Ovary (tissue), 9 donors: ENCODE measurements around the gene STX18. TPM values are rescaled to one million over a fixed set of nuclear protein-coding genes. Genes with fewer than 3 reads are reported as not detected.

Experiments used
- DNase-seq, 5 donors: peaks; one replicate each; pipeline ENCODE4 v3.0.0-alpha.2; 2019 to 2020
- H3K27ac ChIP-seq, 2 donors: fragments of 200-600 bp; one replicate each; pipeline versions ENCODE4 v1.5.1 to v1.8.0; 2019 to 2022
- H3K27me3 ChIP-seq: fragments of 200-600 bp; one replicate; pipeline ENCODE4 v1.8.0; 2022
- H3K36me3 ChIP-seq: fragments of 200-600 bp; sonication (generic); one replicate; pipeline ENCODE4 v1.5.1; 2019
- H3K4me1 ChIP-seq: one replicate; pipeline ENCODE4 v1.8.1; 2013; ENCODE audit warnings: mild to moderate bottlenecking, moderate library complexity; ENCODE audit not compliant: insufficient read depth
- H3K4me3 ChIP-seq: fragments of 200-600 bp; sonication (generic); one replicate; pipeline ENCODE4 v1.5.1; 2017
- H3K9me3 ChIP-seq, 2 donors: fragments of 200-600 bp in 1 of 2; sonication (generic) in 1 of 2; one replicate each; pipeline versions ENCODE4 v1.5.1 to v1.8.1; 2013 to 2019; ENCODE audit warnings: mild to moderate bottlenecking in 1 of 2, moderate library complexity in 1 of 2
- EP300 ChIP-seq: sonication (generic); formaldehyde crosslinking; IDR thresholded peaks from one replicate; pipeline ENCODE4 v1.6.1; 2017; ENCODE audit warnings: antibody characterized with exemption
- POLR2A ChIP-seq: fragments of 450-650 bp; IDR thresholded peaks from one replicate; pipeline ENCODE4 v1.6.1; 2017; ENCODE audit warnings: antibody characterized with exemption, mild to moderate bottlenecking, moderate library complexity
- WGBS, 3 donors: extraction: QIAGEN DNeasy Blood & Tissue Kit in 1 of 3; methylation state at CpG; one replicate each; pipeline versions ENCODE4 v1.1.5 to v1.1.7; 2013 to 2017; 5-methylcytosine and 5-hydroxymethylcytosine counted together
- intact Hi-C, 4 donors: fragments of 100-400 bp; cut with DNase I; formaldehyde crosslinking; loops; one replicate each; pipeline versions ENCODE4 v1.11.0 to v1.15.1; 2022 to 2023
- polyA plus RNA-seq, 2 donors: library from polyadenylated mRNA; stranded (reverse); fragments of 200-250 nt in 1 of 2; fragments of 350-450 nt in 1 of 2; fragmentation: Illumina TruSeq in 1 of 2; extraction: RNeasy Lipid Tissue Mini Kit (QIAGEN cat#74804) in 1 of 2; gene quantifications; one replicate each; pipeline ENCODE4 v1.2.3, GENCODE V29; 2013 to 2014
- total RNA-seq, 7 donors: library from RNA; depleted of rRNA in 2 of 7; stranded (reverse); fragments of >200 nt in 2 of 7; fragmentation: NEBNext Ultra II Directional in 3 of 7; extraction: Animal tissue kit (Norgen Biotek cat#: 25700) in 3 of 7; gene quantifications; one replicate each; pipeline versions ENCODE4 v1.1.0 to v1.2.4, GENCODE V29; 2016 to 2023
- TF ChIP-seq, protein P1 (sequence below), 3 donors: fragments of 450-650 bp in 2 of 3; fragments of 200-600 bp in 1 of 3; IDR thresholded peaks; one replicate each; pipeline versions ENCODE4 v1.5.1 to v1.8.0; 2016 to 2022; ENCODE audit warnings: antibody characterized with exemption in 3 of 3, mild to moderate bottlenecking in 1 of 3
- donor health status: DM: no; HTN: no; CAD: no; lungs with moderate emphysema.
- donor health status: DM: no; HTN: no; CAD: no.
- donor health status: Bipolar disorder and iron deficiency.
- donor health status: DM: yes; HTN: yes; CAD: no.
- donor health status: DM: no; HTN: no; CAD: no.
- donor health status: DM: yes; HTN: yes; CAD: no.

Gene STX18
- total and polyA plus RNA-seq, 9 donors: 18.1 to 61.4 (median 31.9) TPM

DNA sequence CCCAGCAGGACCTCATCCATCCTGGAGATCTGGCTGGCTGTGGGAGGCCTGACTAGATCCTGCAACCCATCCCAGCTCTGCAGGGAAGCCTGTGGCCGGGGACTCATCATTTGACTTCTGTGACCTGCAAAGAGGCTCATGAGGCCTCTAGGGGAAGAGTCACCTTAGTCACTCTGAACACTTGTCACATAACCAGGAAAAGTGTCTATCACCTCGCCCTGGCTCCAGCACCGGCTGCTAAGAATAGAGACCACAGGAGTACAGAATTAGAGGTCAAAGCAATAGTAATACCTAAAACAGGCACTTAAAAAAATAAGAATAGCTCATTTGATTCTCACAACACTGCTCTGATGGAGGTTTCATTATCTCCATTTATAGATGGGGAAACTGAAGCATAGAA lies 158.8 kb downstream of the STX18 start:
- no peak overlapping the region for H3K4me3 ChIP-seq
- DNase-seq: no peak
- peaks cover 4% of the 10 kb centered on the region for H3K4me1 ChIP-seq
- no peaks in the 10 kb centered on the region for H3K36me3 ChIP-seq
- intact Hi-C loops: no loop called here
- no peaks in the 10 kb centered on the region for H3K27me3 ChIP-seq
- TF ChIP-seq POLR2A (no peak), EP300 (no peak)
- TF ChIP-seq, protein P1, sequence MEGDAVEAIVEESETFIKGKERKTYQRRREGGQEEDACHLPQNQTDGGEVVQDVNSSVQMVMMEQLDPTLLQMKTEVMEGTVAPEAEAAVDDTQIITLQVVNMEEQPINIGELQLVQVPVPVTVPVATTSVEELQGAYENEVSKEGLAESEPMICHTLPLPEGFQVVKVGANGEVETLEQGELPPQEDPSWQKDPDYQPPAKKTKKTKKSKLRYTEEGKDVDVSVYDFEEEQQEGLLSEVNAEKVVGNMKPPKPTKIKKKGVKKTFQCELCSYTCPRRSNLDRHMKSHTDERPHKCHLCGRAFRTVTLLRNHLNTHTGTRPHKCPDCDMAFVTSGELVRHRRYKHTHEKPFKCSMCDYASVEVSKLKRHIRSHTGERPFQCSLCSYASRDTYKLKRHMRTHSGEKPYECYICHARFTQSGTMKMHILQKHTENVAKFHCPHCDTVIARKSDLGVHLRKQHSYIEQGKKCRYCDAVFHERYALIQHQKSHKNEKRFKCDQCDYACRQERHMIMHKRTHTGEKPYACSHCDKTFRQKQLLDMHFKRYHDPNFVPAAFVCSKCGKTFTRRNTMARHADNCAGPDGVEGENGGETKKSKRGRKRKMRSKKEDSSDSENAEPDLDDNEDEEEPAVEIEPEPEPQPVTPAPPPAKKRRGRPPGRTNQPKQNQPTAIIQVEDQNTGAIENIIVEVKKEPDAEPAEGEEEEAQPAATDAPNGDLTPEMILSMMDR (IDR thresholded peaks at IDR 0.05): no peak
- no peak overlapping the region for H3K27ac ChIP-seq
- WGBS, 3 donors: 95 to 100% (median 96%) methylated on average over 3 of the region's 3 CpGs
- no peaks in the 10 kb centered on the region for H3K9me3 ChIP-seq

- Histone ChIP-seq H3K9me3 (no peaks in the 10 kb centered on the region), H3K27ac (no peak overlapping the region), H3K4me1 (no peaks in the 10 kb centered on the region), H3K36me3 (no peaks in the 10 kb centered on the region), H3K27me3 (no peaks in the 10 kb centered on the region), H3K4me3 (no peak overlapping the region)
- TF ChIP-seq POLR2A: no peak
- no peak for TF ChIP-seq EP300
- TF ChIP-seq, protein P1 (IDR thresholded peaks at IDR 0.05): no peak
- WGBS, 3 donors: 71 to 83% (median 83%) methylated on average over 6 of the region's 6 CpGs
- intact Hi-C loops: no loop called here
- DNase-seq: no peak
Observed at GRCh38 chr4:4379540-4380087, 162.2 kb downstream of the STX18 start.

DNA sequence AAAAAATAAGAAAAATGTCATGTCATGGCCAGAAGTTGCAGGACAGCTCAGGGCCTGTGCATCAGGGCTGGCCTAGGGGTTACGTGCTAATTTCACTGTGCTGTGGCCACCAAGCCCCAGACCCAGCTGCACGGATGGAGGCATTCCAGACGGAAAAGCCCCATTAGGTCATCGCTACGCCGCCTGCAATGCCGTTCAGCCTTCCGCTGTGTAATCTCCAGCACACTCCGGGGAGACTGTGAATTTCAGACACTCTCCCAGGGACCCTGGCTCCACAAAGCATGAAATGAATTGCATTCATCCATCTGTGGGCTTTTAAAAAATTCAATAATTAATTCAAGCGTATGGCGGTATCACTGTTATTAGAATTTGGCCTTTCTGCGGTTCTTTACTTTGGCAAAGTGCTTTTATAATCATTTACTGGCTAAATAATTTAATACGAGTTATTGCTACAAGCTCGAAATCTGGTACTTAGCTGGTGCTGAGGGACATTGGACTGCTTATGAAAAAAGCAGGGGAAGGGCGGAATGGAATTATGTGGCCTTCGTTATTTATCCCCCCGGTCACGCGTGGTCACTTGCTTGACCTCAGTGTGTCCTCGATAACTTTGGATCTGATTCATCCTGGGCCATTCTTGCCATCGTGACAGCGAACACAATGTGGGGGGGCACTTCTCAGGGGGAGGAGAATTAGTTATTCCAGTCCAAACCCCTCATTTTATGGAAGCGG lies 164.0 kb downstream of the STX18 start:
- WGBS, 3 donors: 86 to 91% (median 89%) methylated on average over 23 of the region's 23 CpGs
- no peaks in the 10 kb centered on the region for H3K9me3 ChIP-seq
- no peak overlapping the region for H3K27ac ChIP-seq
- no peak for DNase-seq
- H3K27me3 ChIP-seq: no peaks in the 10 kb centered on the region
- intact Hi-C loops: no loop called here
- no peak overlapping the region for H3K4me3 ChIP-seq
- TF ChIP-seq POLR2A: no peak
- H3K4me1 ChIP-seq: no peaks in the 10 kb centered on the region
- H3K36me3 ChIP-seq: no peaks in the 10 kb centered on the region

GRCh38 chr4:4377191-4377590 lies 164.7 kb downstream of the STX18 start:
- TF ChIP-seq, protein P1 (IDR thresholded peaks at IDR 0.05): no peak
- TF ChIP-seq EP300 (no peak), POLR2A (no peak)
- Histone ChIP-seq H3K36me3 (no peaks in the 10 kb centered on the region), H3K9me3 (no peaks in the 10 kb centered on the region), H3K27ac (no peak overlapping the region), H3K4me3 (no peak overlapping the region), H3K27me3 (no peaks in the 10 kb centered on the region), H3K4me1 (no peaks in the 10 kb centered on the region)
- no peak for DNase-seq
- intact Hi-C loops: no loop called here
- WGBS, 3 donors: 75 to 81% (median 78%) methylated on average over 12 of the region's 12 CpGs

DNA sequence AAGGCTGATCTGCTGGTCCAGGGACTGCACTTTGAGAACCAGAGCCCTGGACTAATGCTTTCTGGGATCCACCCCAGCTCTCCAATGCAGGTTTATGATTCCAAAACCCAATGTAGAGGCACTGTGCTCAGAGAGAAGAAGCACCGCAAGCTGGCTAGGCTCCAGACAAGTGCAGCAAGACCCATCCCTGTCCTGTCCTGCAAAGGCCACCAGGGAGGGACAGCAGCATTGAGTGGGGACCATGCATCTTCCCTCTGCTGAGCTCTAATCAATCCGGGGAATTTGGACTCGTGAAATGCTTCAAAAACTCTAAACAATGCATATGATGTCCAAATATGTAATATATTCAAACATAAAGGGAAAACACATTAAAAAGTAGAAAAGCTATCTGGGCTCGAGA lies 165.8 kb downstream of the STX18 start:
- no peaks in the 10 kb centered on the region for H3K9me3 ChIP-seq
- H3K27ac ChIP-seq: no peak overlapping the region
- no peaks in the 10 kb centered on the region for H3K27me3 ChIP-seq
- WGBS, 3 donors: 70 to 82% (median 72%) methylated on average over 4 of the region's 4 CpGs
- H3K4me3 ChIP-seq: no peak overlapping the region
- no peak for DNase-seq
- TF ChIP-seq POLR2A: no peak
- TF ChIP-seq, protein P1 (IDR thresholded peaks at IDR 0.05): no peak
- TF ChIP-seq EP300: no peak
- intact Hi-C loops: no loop called here
- H3K36me3 ChIP-seq: no peaks in the 10 kb centered on the region
- H3K4me1 ChIP-seq: no peaks in the 10 kb centered on the region
